Measurements from ENCODE around the gene RRP15.
A peak's percentile ranks its signal among the peaks of the same experiment; 100 is the strongest.

Gene RRP15

DNA sequence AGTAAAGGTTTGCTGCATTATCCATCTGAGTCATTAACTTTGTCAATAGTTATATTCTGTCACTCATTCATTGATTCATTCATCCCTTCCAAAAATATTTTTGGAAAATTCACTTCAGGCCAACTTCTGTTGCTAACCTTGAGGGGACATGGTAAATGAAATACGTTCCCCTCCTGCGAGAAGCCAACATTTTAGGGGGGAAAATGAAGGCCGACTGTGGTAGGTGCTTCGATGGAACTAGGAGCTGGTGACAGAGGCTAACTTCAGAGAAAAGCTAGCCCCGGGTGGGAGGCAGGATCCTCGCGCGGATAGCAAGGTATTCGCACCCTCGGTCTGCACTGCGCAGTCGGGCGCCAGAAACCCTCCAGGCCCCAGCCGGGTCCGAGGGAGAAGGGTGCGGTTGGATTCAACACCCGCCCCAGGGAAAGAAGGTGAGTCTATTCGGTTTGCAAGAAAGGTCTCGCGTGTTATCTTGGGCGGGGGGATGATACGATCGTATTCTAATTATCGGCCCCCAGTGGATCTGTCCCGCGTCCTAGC, 646 bp upstream of the RRP15 start:
- no peaks in the 10 kb centered on the region for H4K20me1 ChIP-seq (ENCODE audit: insufficient read depth, low read length, poor library complexity, severe bottlenecking)

DNA sequence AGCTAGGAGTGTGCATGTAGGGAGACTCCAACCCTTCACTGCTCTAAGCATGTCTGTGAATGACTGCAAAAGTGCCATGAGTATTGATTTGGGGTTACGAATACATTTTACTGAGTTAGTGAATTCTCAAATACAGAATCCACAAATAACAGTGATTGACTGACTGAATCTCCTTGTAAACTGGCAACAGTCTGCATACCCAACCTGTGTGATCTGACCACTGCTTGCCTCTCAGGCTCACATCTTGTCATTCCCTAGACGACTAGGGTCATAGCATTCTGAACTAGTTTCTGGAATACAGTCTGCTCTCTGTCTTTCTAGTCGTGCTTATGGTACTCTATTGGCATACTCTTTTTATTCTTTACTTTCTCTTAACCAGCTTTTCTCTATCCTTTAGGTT, 7.4 kb downstream of the RRP15 start:
- H3K27me3 ChIP-seq (ENCODE audit: insufficient read depth, low read length, poor library complexity, severe bottlenecking) = no peaks in the 10 kb centered on the region
- peaks cover 15% of the 10 kb centered on the region for H3K4me1 ChIP-seq (ENCODE audit: insufficient read depth, low read length, poor library complexity, severe bottlenecking)
- H3K9me2 ChIP-seq (replicated peaks; ENCODE audit: low read depth, low read length) = no peaks in the 10 kb centered on the region
- H3K4me2 ChIP-seq (ENCODE audit: low read depth, low read length, poor library complexity, severe bottlenecking) = peak overlapping the region; percentile 16
- H2AFZ ChIP-seq (ENCODE audit: low read length) = no peak overlapping the region
- peaks cover 8% of the 10 kb centered on the region; the same call in 1 of the 2 replicates for H3K36me3 ChIP-seq (ENCODE audit: insufficient read depth, low read length)
- H3K9ac ChIP-seq (ENCODE audit: low read depth, low read length, poor library complexity, severe bottlenecking) = no peak overlapping the region
- H4K20me1 ChIP-seq (ENCODE audit: insufficient read depth, low read length, poor library complexity, severe bottlenecking) = no peaks in the 10 kb centered on the region
- H3K4me3 ChIP-seq (ENCODE audit: low read length, poor library complexity, severe bottlenecking) = no peak overlapping the region
- H3F3A ChIP-seq (ENCODE audit: low read depth) = no peaks in the 10 kb centered on the region
- H3K9me3 ChIP-seq (ENCODE audit: insufficient read depth, low read depth, low read length) = no peaks in the 10 kb centered on the region
- no peak for TF ChIP-seq CTCF (conservative IDR thresholded peaks at IDR 0.05; ENCODE audit: low read length)
- TF ChIP-seq EZH2phosphoT487 (IDR thresholded peaks at IDR 0.05; ENCODE audit: borderline replicate concordance) = no peak
- H3K79me2 ChIP-seq (ENCODE audit: insufficient read depth, low read length) = peaks cover 52% of the 10 kb centered on the region

More for the DNA sequence above, 646 bp upstream of the RRP15 start:
- peak overlapping the region; percentile 99 for H2AFZ ChIP-seq (ENCODE audit: low read length)
- no peaks in the 10 kb centered on the region for H3K9me2 ChIP-seq (replicated peaks; ENCODE audit: low read depth, low read length)
- peak overlapping the region; percentile 85 for H3K4me3 ChIP-seq (ENCODE audit: low read length, poor library complexity, severe bottlenecking)
- peaks cover 39% of the 10 kb centered on the region for H3K79me2 ChIP-seq (ENCODE audit: insufficient read depth, low read length)
- peak overlapping the region; percentile 56 for H3K9ac ChIP-seq (ENCODE audit: low read depth, low read length, poor library complexity, severe bottlenecking)
- peaks cover 26% of the 10 kb centered on the region for H3K4me1 ChIP-seq (ENCODE audit: insufficient read depth, low read length, poor library complexity, severe bottlenecking)
- peak overlapping the region; percentile 88 for H3K4me2 ChIP-seq (ENCODE audit: low read depth, low read length, poor library complexity, severe bottlenecking)
- TF ChIP-seq CTCF (conservative IDR thresholded peaks at IDR 0.05; ENCODE audit: low read length) (no peak), EZH2phosphoT487 (IDR thresholded peaks at IDR 0.05; ENCODE audit: borderline replicate concordance) (no peak)
- H3K9me3 ChIP-seq (ENCODE audit: insufficient read depth, low read depth, low read length) = no peaks in the 10 kb centered on the region
- no peaks in the 10 kb centered on the region for H3K36me3 ChIP-seq (ENCODE audit: insufficient read depth, low read length)
- no peaks in the 10 kb centered on the region for H3F3A ChIP-seq (ENCODE audit: low read depth)
- H3K27me3 ChIP-seq (ENCODE audit: insufficient read depth, low read length, poor library complexity, severe bottlenecking) = peaks cover 7% of the 10 kb centered on the region

GRCh38 chr1:218294546-218294945, 9.5 kb downstream of the RRP15 start:
- no peak overlapping the region for H3K4me3 ChIP-seq (ENCODE audit: low read length, poor library complexity, severe bottlenecking)
- H2AFZ ChIP-seq (ENCODE audit: low read length) = no peak overlapping the region
- peaks cover 6% of the 10 kb centered on the region for H4K20me1 ChIP-seq (ENCODE audit: insufficient read depth, low read length, poor library complexity, severe bottlenecking)
- H3K9ac ChIP-seq (ENCODE audit: low read depth, low read length, poor library complexity, severe bottlenecking) = no peak overlapping the region
- H3K4me2 ChIP-seq (ENCODE audit: low read depth, low read length, poor library complexity, severe bottlenecking) = no peak overlapping the region
- peaks cover 8% of the 10 kb centered on the region; the same call in 1 of the 2 replicates for H3K36me3 ChIP-seq (ENCODE audit: insufficient read depth, low read length)
- H3K9me3 ChIP-seq (ENCODE audit: insufficient read depth, low read depth, low read length) = no peaks in the 10 kb centered on the region
- peaks cover 45% of the 10 kb centered on the region for H3K79me2 ChIP-seq (ENCODE audit: insufficient read depth, low read length)
- H3K9me2 ChIP-seq (replicated peaks; ENCODE audit: low read depth, low read length) = no peaks in the 10 kb centered on the region
- no peaks in the 10 kb centered on the region for H3F3A ChIP-seq (ENCODE audit: low read depth)
- H3K4me1 ChIP-seq (ENCODE audit: insufficient read depth, low read length, poor library complexity, severe bottlenecking) = peaks cover 5% of the 10 kb centered on the region
- no peaks in the 10 kb centered on the region for H3K27me3 ChIP-seq (ENCODE audit: insufficient read depth, low read length, poor library complexity, severe bottlenecking)
- TF ChIP-seq CTCF (conservative IDR thresholded peaks at IDR 0.05; ENCODE audit: low read length) = no peak
- TF ChIP-seq EZH2phosphoT487 (IDR thresholded peaks at IDR 0.05; ENCODE audit: borderline replicate concordance) = no peak
